ENCODE data around the gene ENPP5.

The ENPP5 gene

GRCh38 chr6:46115634-46116033 is 55.1 kb downstream of the ENPP5 start:
- ChIA-PET POLR2A (no interaction called here), CTCF (no interaction called here)
- TF ChIP-seq SP1 (IDR thresholded peaks at IDR 0.05) (no peak), L3MBTL2 (conservative IDR thresholded peaks at IDR 0.05) (no peak), ARNT (IDR thresholded peaks at IDR 0.05) (no peak), FOXK2 (IDR thresholded peaks at IDR 0.05) (no peak), NFRKB (IDR thresholded peaks at IDR 0.05) (no peak), HDGF (IDR thresholded peaks at IDR 0.05; ENCODE audit: borderline replicate concordance) (no peak), FOXM1 (IDR thresholded peaks at IDR 0.05; ENCODE audit: borderline replicate concordance) (no peak), PKNOX1 (IDR thresholded peaks at IDR 0.05) (no peak), CTBP1 (IDR thresholded peaks at IDR 0.05; ENCODE audit: borderline replicate concordance) (no peak), BHLHE40 (IDR thresholded peaks at IDR 0.05; ENCODE audit: borderline replicate concordance) (no peak), ZNF384 (IDR thresholded peaks at IDR 0.05) (no peak), FOXA1 (IDR thresholded peaks at IDR 0.05) (no peak), ELF4 (IDR thresholded peaks at IDR 0.05) (no peak), LEF1 (IDR thresholded peaks at IDR 0.05; ENCODE audit: borderline replicate concordance) (no peak), SUZ12 (IDR thresholded peaks at IDR 0.05) (no peak)
- DNase-seq (ENCODE audit: extremely low spot score) = no peak

- TF ChIP-seq TARDBP (IDR thresholded peaks at IDR 0.05) (no peak), PKNOX1 (IDR thresholded peaks at IDR 0.05) (no peak), CTBP1 (IDR thresholded peaks at IDR 0.05; ENCODE audit: borderline replicate concordance) (no peak), FOXM1 (IDR thresholded peaks at IDR 0.05; ENCODE audit: borderline replicate concordance) (no peak), FOXK2 (IDR thresholded peaks at IDR 0.05) (no peak), L3MBTL2 (conservative IDR thresholded peaks at IDR 0.05) (no peak), ELF4 (IDR thresholded peaks at IDR 0.05) (no peak), SP1 (IDR thresholded peaks at IDR 0.05) (no peak), ARNT (IDR thresholded peaks at IDR 0.05) (no peak), FOXA1 (IDR thresholded peaks at IDR 0.05) (no peak), HDGF (IDR thresholded peaks at IDR 0.05; ENCODE audit: borderline replicate concordance) (no peak), ZNF384 (IDR thresholded peaks at IDR 0.05) (no peak), SUZ12 (IDR thresholded peaks at IDR 0.05) (no peak), LEF1 (IDR thresholded peaks at IDR 0.05; ENCODE audit: borderline replicate concordance) (no peak), NFRKB (IDR thresholded peaks at IDR 0.05) (no peak), BHLHE40 (IDR thresholded peaks at IDR 0.05; ENCODE audit: borderline replicate concordance) (no peak)
- CTCF ChIA-PET = no interaction called here
- no peak for DNase-seq (ENCODE audit: extremely low spot score)
- POLR2A ChIA-PET = no interaction called here
These were observed 57.4 kb downstream of the ENPP5 start for GRCh38 chr6:46113370-46113769.

All from HEK293T (cell line).